IMR-90 (cell line): ENCODE results near the gene PTPRN2. TPM values are rescaled to one million over a fixed set of nuclear protein-coding genes. Genes with fewer than 3 reads are reported as not detected.

Experiments used
- ATAC-seq: fragments of 200-7000 bp; cut with Tn5 transposase; 2 replicates; pipeline ENCODE4 v1.9.1; 2020; ENCODE audit warnings: low read depth, mild to moderate bottlenecking, moderate library complexity
- BruUV-seq: library from RNA; stranded (reverse); fragments of 400-500 nt; replicated peaks from 2 replicates; lab custom pipeline; 2021; lab: Mats Ljungman, UMichigan
- CTCF ChIA-PET: fragments of 300-600 bp; formaldehyde crosslinking; extraction: SDS; loops from one replicate; lab custom pipeline; 2021; ENCODE audit warnings: antibody characterized with exemption; lab: Yijun Ruan, JAX
- POLR2A ChIA-PET: fragments of 300-600 bp; sonication (Branson Sonifier 250); formaldehyde crosslinking; loops from one replicate; lab custom pipeline; 2022; ENCODE audit warnings: antibody characterized with exemption; ENCODE audit not compliant: unreplicated experiment; lab: Charles Lee
- DNase-seq: peaks from one replicate; pipeline ENCODE4 v3.0.0; 2013
- H2AFZ ChIP-seq: replicated peaks from 2 replicates; pipeline ENCODE3; 2013; ENCODE audit warnings: low read length, mild to moderate bottlenecking; ENCODE audit not compliant: poor library complexity
- H2AK5ac ChIP-seq: 2 replicates; pipeline ENCODE4 v1.6.1; 2013; ENCODE audit warnings: low read depth, low read length, inconsistent platforms
- H2AK9ac ChIP-seq: replicated peaks from 2 replicates; pipeline ENCODE3; 2013; ENCODE audit warnings: mild to moderate bottlenecking, low read depth, low read length, moderate library complexity; ENCODE audit not compliant: poor library complexity
- H2BK120ac ChIP-seq: 2 replicates; pipeline ENCODE4 v1.6.1; 2013; ENCODE audit warnings: low read depth, low read length, inconsistent platforms
- H2BK15ac ChIP-seq: 3 replicates; pipeline ENCODE4 v1.6.1; 2013; ENCODE audit warnings: low read depth, low read length, inconsistent platforms
- H2BK20ac ChIP-seq: 2 replicates; pipeline ENCODE4 v1.6.1; 2013; ENCODE audit warnings: low read depth, mild to moderate bottlenecking, inconsistent platforms, low read length, moderate library complexity
- H2BK5ac ChIP-seq: 2 replicates; pipeline ENCODE4 v1.6.1; 2013; ENCODE audit warnings: mild to moderate bottlenecking, low read depth, low read length, inconsistent platforms; ENCODE audit not compliant: poor library complexity, severe bottlenecking
- H3K14ac ChIP-seq: replicated peaks from 2 replicates; pipeline ENCODE4 v1.6.1; 2013; ENCODE audit warnings: low read depth, low read length, inconsistent platforms
- H3K18ac ChIP-seq: 2 replicates; pipeline ENCODE4 v1.6.1; 2013; ENCODE audit warnings: low read depth, low read length, control low read depth
- H3K23ac ChIP-seq: 2 replicates; pipeline ENCODE4 v1.6.1; 2013; ENCODE audit warnings: low read depth, low read length, inconsistent platforms
- H3K27ac ChIP-seq: 2 replicates; pipeline ENCODE4 v1.5.1; 2013; ENCODE audit warnings: mild to moderate bottlenecking, control low read depth, low read length; ENCODE audit not compliant: insufficient read depth
- H3K27me3 ChIP-seq: 2 replicates; pipeline ENCODE4 v1.6.1; 2013; ENCODE audit warnings: low read length; ENCODE audit not compliant: control insufficient read depth, insufficient read depth
- H3K36me3 ChIP-seq: 2 replicates; pipeline ENCODE4 v1.6.1; 2013; ENCODE audit warnings: low read length, mixed read lengths; ENCODE audit not compliant: control insufficient read depth, insufficient read depth
- H3K4ac ChIP-seq: 2 replicates; pipeline ENCODE4 v1.6.1; 2013; ENCODE audit warnings: low read depth, low read length, inconsistent platforms
- H3K4me1 ChIP-seq: 2 replicates; pipeline ENCODE4 v1.6.1; 2013; ENCODE audit warnings: low read length, mixed read lengths; ENCODE audit not compliant: control insufficient read depth, insufficient read depth
- H3K4me2 ChIP-seq: 2 replicates; pipeline ENCODE4 v1.6.1; 2013; ENCODE audit warnings: low read depth, mild to moderate bottlenecking, control low read depth, low read length, moderate library complexity
- H3K4me3 ChIP-seq: 2 replicates; pipeline ENCODE4 v1.5.1; 2013; ENCODE audit warnings: low read depth, mild to moderate bottlenecking, control low read depth, low read length, moderate library complexity; ENCODE audit not compliant: insufficient read depth
- H3K56ac ChIP-seq: 2 replicates; pipeline ENCODE4 v1.6.1; 2013; ENCODE audit warnings: low read length, inconsistent platforms; ENCODE audit not compliant: insufficient read depth; ENCODE audit errors: extremely low read depth
- H3K79me1 ChIP-seq, 2 experiments: 2 replicates each; pipeline ENCODE4 v1.6.1; 2013; ENCODE audit warnings: low read length in 2 of 2, inconsistent platforms in 1 of 2, low read depth in 1 of 2
- H3K9ac ChIP-seq: 2 replicates; pipeline ENCODE4 v1.6.1; 2013; ENCODE audit warnings: low read depth, low read length, control low read depth
- H3K9me1 ChIP-seq: 2 replicates; pipeline ENCODE4 v1.6.1; 2013; ENCODE audit warnings: low read length, inconsistent platforms; ENCODE audit not compliant: insufficient read depth
- H3K9me3 ChIP-seq: 2 replicates; pipeline ENCODE4 v1.6.1; 2013; ENCODE audit warnings: low read length; ENCODE audit not compliant: control insufficient read depth, insufficient read depth
- H4K20me1 ChIP-seq: 2 replicates; pipeline ENCODE4 v1.6.1; 2013; ENCODE audit warnings: low read length, inconsistent platforms; ENCODE audit not compliant: insufficient read depth
- H4K5ac ChIP-seq: 2 replicates; pipeline ENCODE4 v1.6.1; 2013; ENCODE audit warnings: mild to moderate bottlenecking, low read depth, low read length, control low read depth
- H4K8ac ChIP-seq, 2 experiments: 2 replicates each; pipeline ENCODE4 v1.6.1; 2013; ENCODE audit warnings: low read depth in 2 of 2, low read length in 2 of 2, control low read depth in 1 of 2, inconsistent platforms in 1 of 2
- H4K91ac ChIP-seq: 2 replicates; pipeline ENCODE4 v1.6.1; 2013; ENCODE audit warnings: low read depth, low read length, inconsistent platforms; ENCODE audit not compliant: insufficient read depth
- CEBPB ChIP-seq: IDR thresholded peaks from 2 replicates; pipeline ENCODE4 v1.6.1; 2012; ENCODE audit warnings: low read depth, low read length, improper control_type of control experiment
- CTCF ChIP-seq: conservative IDR thresholded peaks from 2 replicates; pipeline ENCODE4 v1.5.1; 2012; ENCODE audit warnings: mild to moderate bottlenecking, low read depth, low read length, improper control_type of control experiment
- POLR2A ChIP-seq: IDR thresholded peaks from 2 replicates; pipeline ENCODE4 v1.6.1; 2012; ENCODE audit warnings: mild to moderate bottlenecking, low read depth, low read length
- WGBS, 2 experiments: methylation state at CpG; one replicate each; pipeline versions ENCODE4 v1.1.5 to v1.1.7; 2013; ENCODE audit warnings: missing lambda C conversion rate in 2 of 2; ENCODE audit not compliant: insufficient read length in 1 of 2; ENCODE audit errors: extremely low coverage in 2 of 2; 5-methylcytosine and 5-hydroxymethylcytosine counted together
- dilution Hi-C: fragments of 300-500 bp; cut with HindIII; formaldehyde crosslinking; loops from one replicate; pipeline ENCODE4 v1.14.3; 2018; ENCODE audit warnings: low sequenced_read_pairs; ENCODE audit not compliant: unreplicated experiment
- in situ Hi-C: fragments of 300-500 bp; cut with MboI; formaldehyde crosslinking; loops from 3 replicates; pipeline ENCODE4 v1.14.3; 2019; ENCODE audit warnings: low sequenced_read_pairs, inconsistent platforms, mixed read lengths
- intact Hi-C: fragments of 100-400 bp; cut with micrococcal nuclease; formaldehyde crosslinking; loops from 2 replicates; pipeline ENCODE4 v1.10.0; 2022
- polyA plus RNA-seq, 3 experiments: library from polyadenylated mRNA; depleted of rRNA; stranded (reverse); fragments of >200 nt; gene quantifications; 2 replicates each; pipeline ENCODE4 v1.2.3, GENCODE V29; 2012; ENCODE audit warnings: low replicate concordance in 1 of 3
- total RNA-seq: library from RNA; depleted of rRNA; stranded (reverse); fragments of >200 nt; gene quantifications from 2 replicates; pipeline ENCODE4 v1.2.3, GENCODE V29; 2012
- TF ChIP-seq, protein P1 (sequence below): fragments of 150-350 bp; IDR thresholded peaks from 2 replicates; pipeline ENCODE4 v1.6.1; 2017; ENCODE audit warnings: mild to moderate bottlenecking, antibody characterized with exemption, low read length, low read depth

The PTPRN2 gene
- total and polyA plus RNA-seq, 2 of the 4 experiments (the other 2 are of a cell fraction), result 0.03 TPM; not detected in 1

GRCh38 chr7:157892751-157893523 lies 694.7 kb downstream of the PTPRN2 start:
- no peak overlapping the region for H2AFZ ChIP-seq
- H3K4me3 ChIP-seq, result no peak overlapping the region
- no peaks in the 10 kb centered on the region for H3K79me1 ChIP-seq
- H3K4me2 ChIP-seq, result no peak overlapping the region
- no peaks in the 10 kb centered on the region for H3K36me3 ChIP-seq
- DNase-seq, result no peak
- TF ChIP-seq, protein P1, sequence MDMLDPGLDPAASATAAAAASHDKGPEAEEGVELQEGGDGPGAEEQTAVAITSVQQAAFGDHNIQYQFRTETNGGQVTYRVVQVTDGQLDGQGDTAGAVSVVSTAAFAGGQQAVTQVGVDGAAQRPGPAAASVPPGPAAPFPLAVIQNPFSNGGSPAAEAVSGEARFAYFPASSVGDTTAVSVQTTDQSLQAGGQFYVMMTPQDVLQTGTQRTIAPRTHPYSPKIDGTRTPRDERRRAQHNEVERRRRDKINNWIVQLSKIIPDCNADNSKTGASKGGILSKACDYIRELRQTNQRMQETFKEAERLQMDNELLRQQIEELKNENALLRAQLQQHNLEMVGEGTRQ, result no peak
- TF ChIP-seq POLR2A (no peak), CEBPB (no peak), CTCF (no peak)
- H3K27ac ChIP-seq, result no peak overlapping the region
- no peak overlapping the region for H3K23ac ChIP-seq
- dilution Hi-C loops (no loop called here), in situ Hi-C loops (no loop called here), intact Hi-C loops (no loop called here)
- H2BK5ac ChIP-seq, result no peak overlapping the region
- no peak overlapping the region for H3K9ac ChIP-seq
- no peak overlapping the region for H4K8ac ChIP-seq
- H3K27me3 ChIP-seq, result no peaks in the 10 kb centered on the region
- BruUV-seq, result no TSS peak
- H4K91ac ChIP-seq, result no peak overlapping the region
- no peaks in the 10 kb centered on the region for H3K9me1 ChIP-seq
- WGBS, 2 experiments, result 48% methylated on average over 7 of the region's 13 CpGs; no CpG with 5 or more reads in 1 of the 2 experiments
- H2AK5ac ChIP-seq, result no peak overlapping the region
- H3K56ac ChIP-seq, result no peak overlapping the region
- H4K20me1 ChIP-seq, result no peaks in the 10 kb centered on the region
- H3K14ac ChIP-seq, result no peak overlapping the region
- CTCF ChIA-PET, result no interaction called here
- H2AK9ac ChIP-seq, result no peak overlapping the region
- H3K4me1 ChIP-seq, result no peaks in the 10 kb centered on the region
- no peak overlapping the region for H4K5ac ChIP-seq
- H2BK120ac ChIP-seq, result no peak overlapping the region
- no peak overlapping the region for H2BK15ac ChIP-seq
- POLR2A ChIA-PET, result no interaction called here
- no peak overlapping the region for H3K18ac ChIP-seq
- H3K4ac ChIP-seq, result no peak overlapping the region
- H3K9me3 ChIP-seq, result peaks cover 51% of the 10 kb centered on the region
- H2BK20ac ChIP-seq, result no peak overlapping the region
- no peak for ATAC-seq
